Medulla oblongata (tissue), 1 donor: ENCODE data around the gene PHF2.

Source experiments
- DNase-seq: peaks from one replicate; pipeline ENCODE4 v3.0.0-alpha.2; 2015; ENCODE audit errors: extremely low spot score

PHF2 gene

GRCh38 chr9:93587284-93587650, 10.9 kb downstream of the PHF2 start:
- DNase-seq = no peak

- no peak for DNase-seq
Measured at GRCh38 chr9:93587651-93588347, 11.4 kb downstream of the PHF2 start.

DNA sequence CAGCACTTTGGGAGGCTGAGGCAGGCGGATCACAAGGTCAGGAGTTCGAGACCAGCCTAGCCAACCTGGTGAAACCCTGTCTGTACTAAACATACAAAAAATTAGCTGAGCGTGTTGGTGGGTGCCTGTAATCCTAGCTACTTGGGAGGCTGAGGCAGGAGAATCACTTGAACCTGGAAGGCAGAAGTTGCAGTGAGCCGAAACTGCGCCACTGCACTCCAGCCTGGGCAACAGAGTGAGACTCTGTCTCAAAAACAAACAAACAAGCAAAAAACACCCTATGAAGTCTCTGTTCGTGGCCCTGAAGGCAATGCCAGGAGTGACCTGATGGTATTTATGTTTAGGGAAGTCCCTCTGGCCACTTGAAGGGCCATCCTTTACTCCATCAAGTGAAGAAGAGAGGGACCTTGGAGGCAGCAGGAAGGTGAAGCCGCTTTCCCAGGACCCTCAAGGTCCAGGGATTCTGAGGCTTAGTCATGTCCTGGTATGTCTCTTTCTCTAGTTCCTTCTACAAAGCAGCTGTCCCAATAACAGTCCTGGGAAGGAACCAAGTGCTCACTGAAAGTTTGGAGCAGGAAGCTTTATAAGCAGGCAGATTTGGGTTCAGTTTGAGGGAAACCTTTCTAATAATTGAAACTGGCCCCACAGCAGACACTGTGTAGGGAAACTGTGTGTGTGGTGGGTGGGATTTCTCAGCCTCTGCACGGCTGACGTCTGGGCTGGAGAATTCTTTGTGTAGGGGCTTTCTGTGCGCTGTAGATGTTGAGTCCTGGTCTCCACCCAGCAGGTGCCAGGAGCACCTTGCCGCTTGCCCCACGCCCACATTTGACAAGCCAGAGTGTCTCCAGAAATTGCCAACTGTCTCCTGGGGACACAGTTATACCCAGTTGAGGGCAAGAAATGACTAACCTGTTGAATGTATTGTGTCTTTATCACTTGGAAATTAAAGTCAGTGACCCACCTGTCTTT, 12.5 kb downstream of the PHF2 start:
- no peak for DNase-seq

DNA sequence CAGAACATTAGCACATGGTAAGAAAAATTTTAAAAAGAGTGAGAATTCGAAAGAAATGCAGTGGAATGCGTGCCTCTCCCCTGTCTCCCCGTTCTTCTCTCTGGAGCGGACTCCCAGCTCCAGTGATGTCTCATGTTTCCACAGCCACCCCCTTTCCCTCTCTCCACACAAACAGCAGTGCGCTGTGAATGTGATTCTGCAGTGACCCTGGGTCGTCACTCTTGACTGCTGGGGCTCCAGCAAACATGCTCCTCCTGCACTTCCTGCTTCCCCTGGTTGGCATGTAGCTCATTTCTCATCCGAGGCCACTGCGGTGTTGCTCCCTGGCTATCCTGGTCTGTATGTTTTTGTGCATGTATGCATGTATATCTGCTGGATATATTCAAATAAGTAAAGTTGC, 13.3 kb downstream of the PHF2 start:
- DNase-seq = peak; percentile 44

GRCh38 chr9:93590609-93591234, 14.3 kb downstream of the PHF2 start:
- no peak for DNase-seq

DNA sequence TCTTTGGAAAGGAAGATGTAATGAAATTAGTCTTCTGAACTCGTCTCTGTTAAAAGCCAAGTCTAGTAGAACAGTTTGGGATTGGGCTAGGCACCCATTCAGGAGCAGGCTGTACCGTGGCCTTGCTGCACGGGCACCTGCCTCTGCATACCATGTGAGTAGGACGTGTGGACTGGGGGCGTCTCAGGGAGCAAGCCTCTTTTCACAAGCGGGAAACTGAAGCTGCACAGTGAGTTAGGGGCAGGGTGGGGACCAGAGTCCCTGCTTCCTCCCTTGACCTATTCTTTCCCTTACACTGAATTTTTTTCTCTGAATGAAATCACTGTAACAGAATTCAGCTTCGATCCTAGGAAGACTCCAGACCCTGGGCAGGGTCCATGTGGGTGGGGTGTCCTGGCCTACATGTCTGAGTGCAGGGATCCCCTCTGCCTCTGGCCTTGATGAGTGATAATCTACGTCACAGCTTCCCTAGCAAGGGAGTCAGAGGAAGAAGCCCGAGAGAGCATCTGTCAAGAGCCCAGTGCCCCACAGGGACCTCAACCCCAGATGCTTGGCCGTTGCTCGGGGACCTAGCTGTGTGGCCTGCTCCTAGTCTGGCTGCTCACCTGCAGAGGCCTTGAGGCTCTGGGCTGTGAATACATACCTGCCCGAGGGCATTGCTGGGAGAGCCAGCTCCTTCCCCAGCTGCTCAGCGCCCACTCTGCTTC, 15.1 kb downstream of the PHF2 start:
- no peak for DNase-seq

GRCh38 chr9:93592008-93592642, 15.7 kb downstream of the PHF2 start:
- DNase-seq = no peak

GRCh38 chr9:93592643-93593021, 16.2 kb downstream of the PHF2 start:
- no peak for DNase-seq

- DNase-seq = no peak
Measured at GRCh38 chr9:93593144-93593658, 16.8 kb downstream of the PHF2 start.

GRCh38 chr9:93594041-93594756, 17.8 kb downstream of the PHF2 start:
- DNase-seq = no peak

GRCh38 chr9:93595461-93595860, 19.1 kb downstream of the PHF2 start:
- DNase-seq = no peak

GRCh38 chr9:93595861-93596365, 19.5 kb downstream of the PHF2 start:
- no peak for DNase-seq

DNA sequence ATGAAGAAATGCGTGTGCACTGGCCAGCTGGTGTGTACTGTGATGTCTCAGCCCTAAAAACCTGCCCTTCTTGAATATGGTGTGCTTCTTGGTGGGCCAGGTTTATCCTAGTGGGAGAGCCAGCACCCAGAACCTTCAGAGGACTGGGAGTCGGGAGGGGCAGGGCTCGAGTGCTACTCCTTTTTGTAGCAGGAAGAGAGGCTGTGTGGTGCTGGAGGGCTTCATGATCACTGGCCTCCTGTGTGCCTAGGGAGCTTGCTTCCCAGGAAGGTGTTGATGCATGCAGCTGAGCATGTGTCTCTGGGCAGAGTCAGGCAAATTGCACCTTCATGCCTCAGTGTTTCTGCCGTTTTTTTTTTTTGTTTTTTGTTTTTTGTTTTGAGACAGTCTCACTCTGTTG, 20.0 kb downstream of the PHF2 start:
- DNase-seq = no peak

GRCh38 chr9:93597142-93597706, 20.8 kb downstream of the PHF2 start:
- DNase-seq = no peak

- no peak for DNase-seq
Measured at GRCh38 chr9:93597871-93598646, 21.7 kb downstream of the PHF2 start.

DNA sequence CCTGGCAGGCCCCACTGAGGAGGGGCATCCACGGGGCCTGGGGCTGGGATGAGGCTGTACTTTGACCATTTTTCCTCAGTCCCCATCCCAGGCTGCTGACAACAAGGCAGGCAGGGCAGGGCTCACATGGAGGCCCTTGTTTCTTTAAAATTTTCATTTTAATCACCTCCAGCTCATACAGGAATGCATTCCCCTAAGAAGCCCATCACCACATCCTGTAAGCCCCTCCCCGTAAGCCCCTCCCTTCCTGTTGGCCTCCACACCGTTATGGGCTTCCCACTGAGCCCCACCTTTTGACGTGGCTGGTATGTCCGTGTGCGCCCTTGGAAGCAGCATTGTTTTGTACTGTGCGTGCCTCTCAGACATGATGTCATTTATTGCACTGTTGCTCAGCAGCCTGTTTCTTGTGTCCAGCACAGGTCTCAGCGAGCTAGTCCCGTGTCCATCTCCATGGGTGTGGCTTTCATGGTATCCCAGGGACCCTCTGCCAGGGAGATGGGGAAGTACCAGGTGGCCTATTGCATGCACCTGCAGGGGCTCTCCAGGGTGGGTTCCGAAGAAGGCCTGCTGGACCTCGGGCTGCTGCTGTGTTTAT, 22.4 kb downstream of the PHF2 start:
- no peak for DNase-seq

DNA sequence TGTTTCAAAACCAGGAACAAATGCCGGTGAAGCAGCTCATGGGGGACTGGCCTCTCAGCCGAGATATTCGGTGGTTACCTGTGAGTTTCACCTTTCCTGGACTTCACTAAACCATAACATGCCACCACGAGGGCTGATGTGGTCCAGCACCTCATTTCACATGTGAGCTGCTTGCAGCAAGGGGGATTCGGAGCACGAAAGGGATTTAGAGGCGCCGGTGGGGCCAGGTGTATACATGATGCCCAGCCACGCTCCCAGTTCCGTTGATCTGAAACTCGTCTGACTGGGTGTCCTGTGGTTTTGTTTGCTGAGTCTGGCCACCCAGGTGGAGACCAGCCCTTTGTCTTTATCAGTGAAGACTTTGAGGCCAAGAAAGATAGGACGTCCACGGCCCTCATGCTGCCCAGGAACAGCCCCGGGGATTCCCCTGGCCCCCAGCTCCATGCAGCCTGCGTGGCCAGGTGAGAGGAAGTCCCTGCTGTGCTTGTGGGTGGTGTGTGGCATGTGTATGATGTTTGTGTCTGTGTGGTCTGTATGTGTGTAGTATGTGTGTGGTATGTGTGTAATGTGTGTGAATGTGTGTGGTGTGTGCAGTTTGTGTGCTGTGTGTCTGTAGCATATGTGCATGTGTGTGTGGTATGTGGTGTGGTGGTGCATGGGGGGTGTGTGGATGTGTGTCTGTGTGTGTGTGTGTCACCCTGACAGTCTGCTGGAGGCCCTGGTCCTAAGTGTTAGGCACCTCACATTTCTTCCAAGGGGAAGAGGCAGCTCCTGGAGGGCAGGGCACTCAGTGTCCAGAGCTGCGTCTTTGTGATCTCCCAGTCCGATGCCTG, 23.4 kb downstream of the PHF2 start:
- DNase-seq = no peak

DNA sequence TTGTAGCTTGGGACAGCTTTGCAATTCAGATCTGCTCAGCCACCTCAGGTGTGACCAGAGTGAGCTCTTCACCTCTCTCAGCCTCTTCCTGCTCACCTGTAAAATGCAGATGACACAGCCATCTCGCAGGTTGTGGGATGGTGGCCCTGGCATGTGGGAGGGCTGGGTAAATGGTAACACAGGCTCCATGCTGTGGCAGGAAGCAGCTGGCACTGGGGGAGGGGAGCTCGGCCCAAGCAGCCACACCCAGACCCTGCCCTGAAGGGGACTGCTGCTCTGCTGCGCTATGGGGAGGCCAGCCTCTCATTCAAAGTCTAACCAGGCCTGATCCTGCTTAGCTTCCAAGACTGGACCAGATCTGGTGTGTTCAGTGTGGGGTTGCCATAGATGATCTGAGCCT, 24.1 kb downstream of the PHF2 start:
- no peak for DNase-seq
